22Rv1 (cell line): ENCODE measurements around the gene UBA52.
A peak's percentile ranks its signal among the peaks of the same experiment; 100 is the strongest.

Source experiments
- H3K27ac ChIP-seq: fragments of 450-650 bp; 2 replicates; pipeline ENCODE4 v1.5.1; 2017
- ZFX ChIP-seq: fragments of 450-650 bp; IDR thresholded peaks from 2 replicates; pipeline ENCODE4 v1.6.1; 2017; ENCODE audit warnings: antibody characterized with exemption, borderline replicate concordance
- TF ChIP-seq, protein P1 (sequence below): fragments of 450-650 bp; IDR thresholded peaks from 2 replicates; pipeline ENCODE4 v1.5.1; 2017; ENCODE audit warnings: mild to moderate bottlenecking

Gene UBA52

DNA sequence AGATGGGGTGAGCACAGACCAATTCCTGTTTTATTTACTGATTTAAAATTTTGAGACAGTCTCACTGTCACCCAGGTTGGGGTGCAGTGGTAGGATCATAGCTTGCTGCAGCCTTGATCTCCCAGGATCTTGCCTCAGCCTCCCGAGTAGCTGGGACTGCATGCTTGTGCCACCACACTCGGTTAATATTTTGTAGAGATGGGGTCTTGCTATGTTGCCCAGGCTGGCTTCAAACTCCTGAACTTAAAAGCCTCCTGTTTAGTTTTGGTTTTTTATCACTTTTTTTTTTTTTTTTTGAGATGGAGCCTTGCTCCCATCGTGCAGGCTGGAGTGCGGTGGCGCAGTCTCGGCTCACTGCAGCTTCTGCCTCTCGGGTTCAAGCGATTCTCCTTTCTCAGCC lies 4.7 kb downstream of the UBA52 start:
- no peak for TF ChIP-seq ZFX
- TF ChIP-seq, protein P1, sequence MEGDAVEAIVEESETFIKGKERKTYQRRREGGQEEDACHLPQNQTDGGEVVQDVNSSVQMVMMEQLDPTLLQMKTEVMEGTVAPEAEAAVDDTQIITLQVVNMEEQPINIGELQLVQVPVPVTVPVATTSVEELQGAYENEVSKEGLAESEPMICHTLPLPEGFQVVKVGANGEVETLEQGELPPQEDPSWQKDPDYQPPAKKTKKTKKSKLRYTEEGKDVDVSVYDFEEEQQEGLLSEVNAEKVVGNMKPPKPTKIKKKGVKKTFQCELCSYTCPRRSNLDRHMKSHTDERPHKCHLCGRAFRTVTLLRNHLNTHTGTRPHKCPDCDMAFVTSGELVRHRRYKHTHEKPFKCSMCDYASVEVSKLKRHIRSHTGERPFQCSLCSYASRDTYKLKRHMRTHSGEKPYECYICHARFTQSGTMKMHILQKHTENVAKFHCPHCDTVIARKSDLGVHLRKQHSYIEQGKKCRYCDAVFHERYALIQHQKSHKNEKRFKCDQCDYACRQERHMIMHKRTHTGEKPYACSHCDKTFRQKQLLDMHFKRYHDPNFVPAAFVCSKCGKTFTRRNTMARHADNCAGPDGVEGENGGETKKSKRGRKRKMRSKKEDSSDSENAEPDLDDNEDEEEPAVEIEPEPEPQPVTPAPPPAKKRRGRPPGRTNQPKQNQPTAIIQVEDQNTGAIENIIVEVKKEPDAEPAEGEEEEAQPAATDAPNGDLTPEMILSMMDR, result no peak
- no peak overlapping the region for H3K27ac ChIP-seq

DNA sequence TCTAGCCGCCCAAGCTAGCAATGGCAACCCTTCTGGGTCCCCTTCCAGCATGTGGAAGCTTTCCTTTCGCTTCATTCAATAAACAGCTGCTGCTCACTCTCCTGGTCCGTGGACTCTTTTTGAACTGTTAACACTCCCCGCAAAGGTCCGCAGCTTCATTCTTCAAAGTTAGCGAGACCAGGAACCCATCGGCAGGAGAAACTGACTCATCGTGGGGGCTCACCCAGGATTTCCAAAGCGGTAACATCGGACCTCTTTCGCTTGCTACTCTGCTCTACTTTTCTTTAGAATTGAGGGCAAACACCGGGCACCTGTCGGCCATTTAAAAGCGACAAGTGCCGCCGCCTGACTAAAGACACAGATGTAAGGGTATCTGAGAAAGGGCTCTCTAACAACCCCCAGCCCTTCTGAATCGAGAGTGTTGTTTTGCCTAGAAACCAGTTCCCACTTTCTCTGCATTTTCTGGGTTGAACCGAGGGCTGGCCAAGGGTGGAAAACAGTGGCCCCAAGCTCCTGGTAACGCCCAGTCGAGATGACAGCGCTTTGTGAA lies 5.8 kb downstream of the UBA52 start:
- no peak overlapping the region for H3K27ac ChIP-seq
- TF ChIP-seq, protein P1, result no peak
- TF ChIP-seq ZFX, result no peak

DNA sequence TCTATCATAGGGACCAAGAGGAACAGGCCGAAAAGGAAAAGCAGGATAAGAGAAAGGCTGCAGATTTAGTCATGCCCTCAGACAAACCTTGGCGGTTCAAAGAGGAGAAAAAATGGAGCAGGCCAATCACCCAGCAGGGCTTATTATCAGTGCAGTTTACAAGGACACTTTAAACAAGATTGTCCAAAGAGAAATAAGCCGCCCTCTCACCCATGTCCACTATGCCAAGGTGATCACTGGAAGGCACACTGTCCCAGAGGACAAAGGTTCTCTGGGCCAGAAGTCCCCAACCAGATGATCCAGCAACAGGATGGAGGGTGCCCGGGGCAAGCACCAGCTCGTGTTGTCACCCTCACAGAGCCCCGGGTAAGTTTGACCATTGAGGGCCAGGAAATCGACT lies 8.7 kb downstream of the UBA52 start:
- no peak overlapping the region for H3K27ac ChIP-seq
- TF ChIP-seq ZFX, result no peak
- TF ChIP-seq, protein P1, result no peak

DNA sequence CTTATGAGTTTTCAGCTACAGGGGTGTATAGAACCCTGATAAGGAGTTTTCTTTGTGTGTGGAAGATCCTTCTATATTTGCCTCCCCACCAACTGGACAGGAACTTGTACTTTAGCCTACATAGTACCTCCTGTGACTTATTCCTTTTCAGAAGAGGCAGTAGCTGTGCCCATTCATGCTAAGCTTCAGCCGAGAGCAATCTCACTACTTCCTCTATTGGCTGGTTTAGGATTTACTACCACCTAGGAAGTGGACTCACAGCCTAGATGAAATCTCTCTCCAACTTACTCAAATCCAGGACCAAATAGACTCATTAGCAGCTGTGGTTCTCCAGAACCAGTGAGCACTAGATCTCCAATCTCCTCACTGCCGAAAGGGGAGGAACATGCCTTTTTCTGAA lies 14.6 kb downstream of the UBA52 start:
- no peak overlapping the region for H3K27ac ChIP-seq
- TF ChIP-seq, protein P1, result no peak
- TF ChIP-seq ZFX, result no peak

DNA sequence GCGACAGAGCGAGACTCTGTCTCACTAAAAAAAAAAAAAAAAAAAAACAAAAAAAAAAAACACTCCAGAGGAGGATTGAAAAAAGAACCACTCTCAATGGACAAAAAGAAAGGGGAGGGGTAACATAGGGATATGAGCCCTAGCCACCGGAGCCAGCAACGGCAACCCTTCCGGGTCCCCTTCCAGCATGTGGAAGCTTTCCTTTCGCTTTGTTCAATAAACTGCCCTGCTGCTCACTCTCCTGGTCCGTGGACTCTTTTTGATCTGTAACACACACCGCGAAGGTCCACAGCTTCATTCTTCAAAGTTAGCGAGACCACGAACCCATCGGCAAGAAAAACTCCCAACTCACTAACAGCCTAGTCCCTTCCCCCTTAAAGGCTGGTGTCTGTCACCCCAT lies 15.9 kb downstream of the UBA52 start:
- no peak overlapping the region for H3K27ac ChIP-seq
- TF ChIP-seq ZFX, result no peak
- TF ChIP-seq, protein P1, result no peak

DNA sequence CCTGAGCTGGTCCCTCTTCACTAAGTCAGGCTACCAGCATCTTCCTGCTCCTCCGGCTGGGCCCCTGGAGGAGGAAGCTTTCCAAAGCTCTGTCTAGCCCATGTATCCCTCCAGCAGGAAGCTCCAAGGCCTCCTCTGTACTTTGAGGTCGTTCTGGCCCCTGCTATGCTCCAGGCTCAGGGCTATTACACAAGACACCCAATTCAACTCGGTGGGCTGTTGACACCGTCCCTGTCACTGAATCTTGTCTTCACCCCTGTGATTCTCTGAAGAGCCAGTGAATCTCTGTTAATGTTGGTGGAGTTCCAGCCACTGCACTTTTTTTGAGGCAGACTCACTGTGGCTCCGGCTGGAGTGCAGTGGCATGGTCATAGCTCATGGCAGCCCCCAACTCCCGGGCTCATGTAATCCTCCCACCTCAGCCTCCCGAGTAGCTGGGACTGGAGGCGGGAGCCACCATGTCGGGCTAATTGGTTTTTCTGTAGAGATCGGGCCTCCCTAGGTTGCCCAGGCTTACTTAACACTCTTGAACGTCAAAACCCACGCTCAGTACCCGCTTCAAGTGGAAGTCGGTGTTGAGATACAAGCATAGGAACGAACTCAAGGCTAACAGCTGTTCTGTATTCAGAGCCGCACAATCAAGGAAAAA lies 16.4 kb downstream of the UBA52 start:
- TF ChIP-seq ZFX, result no peak
- TF ChIP-seq, protein P1, result no peak
- peak overlapping the region; percentile 91 for H3K27ac ChIP-seq

DNA sequence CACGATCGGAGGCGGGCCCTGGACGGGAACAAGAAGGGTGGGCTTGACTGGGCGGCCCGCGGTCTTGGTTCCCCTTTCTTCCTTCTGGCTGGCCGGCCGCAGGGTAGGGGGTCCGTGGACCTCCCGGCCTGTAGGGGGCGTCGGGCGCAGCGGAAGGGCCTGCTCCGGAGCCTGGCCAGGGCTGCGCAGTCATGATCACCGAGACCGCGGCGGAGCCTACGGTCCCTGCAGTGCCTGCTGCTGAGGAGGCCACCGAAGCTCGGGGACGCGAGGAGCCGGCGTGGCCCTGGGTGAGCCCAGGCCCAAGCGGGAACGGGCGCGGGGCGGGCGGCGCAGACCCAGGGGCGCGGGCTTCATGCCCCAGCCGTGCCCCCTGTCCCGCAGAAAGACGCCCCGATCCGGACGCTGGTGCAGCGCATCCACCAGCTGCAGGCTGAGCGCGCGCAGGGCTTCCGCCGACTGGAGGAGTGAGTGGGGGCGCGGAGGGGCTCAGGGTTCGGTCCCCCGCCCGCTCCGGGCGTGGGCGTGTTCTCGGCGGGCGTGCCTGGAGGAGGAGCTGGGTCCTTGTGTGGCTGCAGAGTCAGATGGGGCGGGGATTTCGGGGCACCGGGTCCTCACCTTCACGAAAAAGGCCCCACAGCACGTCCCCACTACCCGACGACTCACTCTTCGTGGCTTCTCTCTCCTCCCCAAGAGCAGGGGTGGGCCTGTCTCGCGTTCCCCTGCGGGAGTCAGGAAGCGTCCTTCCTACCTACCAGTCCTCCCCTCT lies 17.1 kb downstream of the UBA52 start, which contains the start of gene REX1BD:
REX1BD (plus strand) TSS at position 188 of the 769 bp plus-strand sequence; CDS start at position 192, 4 bp downstream.
- peak within 1 kb of the TSS; percentile 91 for H3K27ac ChIP-seq
- TF ChIP-seq, protein P1, result peak; percentile 97
- TF ChIP-seq ZFX, result no peak
